NK-92 (cell line): ENCODE data around the gene DDA1.
"Not testable (repeated sequence)": the region's sequence is repeated elsewhere in the genome, so short reads cannot be mapped to it uniquely, and the experiment has no call there.

Source experiments
- DNase-seq: peaks from one replicate; lab custom pipeline; 2025; ENCODE audit not compliant: unreplicated experiment; lab: John Stamatoyannopoulos, UW

The DDA1 gene

GRCh38 chr19:17341386-17341785 is 32.0 kb downstream of the DDA1 start:
- DNase-seq, result no peak

- no peak for DNase-seq
Measured at GRCh38 chr19:17341845-17342244, 32.5 kb downstream of the DDA1 start.

GRCh38 chr19:17346109-17346671 is 36.8 kb downstream of the DDA1 start:
- no peak for DNase-seq

- DNase-seq, result no peak
Measured at GRCh38 chr19:17347361-17347760, 38.0 kb downstream of the DDA1 start.

- DNase-seq, result no peak
Measured at GRCh38 chr19:17347877-17348276, 38.5 kb downstream of the DDA1 start.

- DNase-seq, result no peak
Measured at GRCh38 chr19:17348700-17349099, 39.3 kb downstream of the DDA1 start.

- DNase-seq, result no peak
Measured at GRCh38 chr19:17351815-17352435, 42.6 kb downstream of the DDA1 start.

GRCh38 chr19:17352608-17353280 is 43.4 kb downstream of the DDA1 start:
- DNase-seq, result no peak

- no peak for DNase-seq
Measured at GRCh38 chr19:17353386-17353785, 44.0 kb downstream of the DDA1 start.

- DNase-seq, result no peak
Measured at GRCh38 chr19:17357078-17357666, 47.8 kb downstream of the DDA1 start.

GRCh38 chr19:17357724-17358123 is 48.4 kb downstream of the DDA1 start:
- no peak for DNase-seq

GRCh38 chr19:17358395-17358794 is 49.0 kb downstream of the DDA1 start:
- no peak for DNase-seq

- DNase-seq, result no peak
Measured at GRCh38 chr19:17359905-17360800, 50.8 kb downstream of the DDA1 start.

- not testable (repeated sequence) for DNase-seq
Measured at GRCh38 chr19:17363852-17364605, 54.7 kb downstream of the DDA1 start.

- no peak for DNase-seq
Measured at GRCh38 chr19:17365361-17365760, 56.0 kb downstream of the DDA1 start.

- no peak for DNase-seq
Measured at GRCh38 chr19:17370026-17370587, 60.7 kb downstream of the DDA1 start.
